OCI-LY1 (cell line): ENCODE data around the gene ZBTB16.

Experiments
- EZH2 ChIP-seq: fragments of 200-600 bp; sonication (generic), shearing (Covaris generic); IDR thresholded peaks from 2 replicates; pipeline ENCODE4 v1.8.0; 2017; ENCODE audit warnings: borderline replicate concordance, mixed run types, mild to moderate bottlenecking, antibody characterized with exemption, low read length, moderate library complexity, mixed read lengths
- TF ChIP-seq, protein P1 (sequence below): fragments of 200-600 bp; sonication (generic), shearing (Covaris generic); IDR thresholded peaks from 2 replicates; pipeline ENCODE4 v1.5.1; 2017; ENCODE audit warnings: mild to moderate bottlenecking, antibody characterized with exemption, low read length, moderate library complexity, mixed read lengths

DNA sequence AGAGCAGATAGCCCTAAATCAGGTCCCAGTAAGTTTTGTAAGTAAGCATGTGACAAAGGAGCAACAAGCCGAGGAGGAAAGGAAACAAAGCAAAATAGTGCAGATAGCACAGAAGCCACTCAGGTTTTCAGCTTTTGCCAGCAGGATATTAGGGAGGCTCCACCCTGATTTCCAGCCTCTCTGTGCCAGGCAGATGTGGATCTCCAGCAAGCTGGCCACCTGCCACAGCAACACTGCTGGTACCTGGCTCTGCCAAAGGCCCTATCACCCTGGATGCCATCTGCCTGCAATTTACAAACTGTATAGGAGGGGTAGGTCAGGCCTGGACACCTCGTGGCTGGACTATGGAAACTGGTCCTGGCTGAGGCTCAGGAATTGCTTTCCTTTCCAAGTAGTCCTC is 224.5 kb downstream of the ZBTB16 start:
- TF ChIP-seq, protein P1, sequence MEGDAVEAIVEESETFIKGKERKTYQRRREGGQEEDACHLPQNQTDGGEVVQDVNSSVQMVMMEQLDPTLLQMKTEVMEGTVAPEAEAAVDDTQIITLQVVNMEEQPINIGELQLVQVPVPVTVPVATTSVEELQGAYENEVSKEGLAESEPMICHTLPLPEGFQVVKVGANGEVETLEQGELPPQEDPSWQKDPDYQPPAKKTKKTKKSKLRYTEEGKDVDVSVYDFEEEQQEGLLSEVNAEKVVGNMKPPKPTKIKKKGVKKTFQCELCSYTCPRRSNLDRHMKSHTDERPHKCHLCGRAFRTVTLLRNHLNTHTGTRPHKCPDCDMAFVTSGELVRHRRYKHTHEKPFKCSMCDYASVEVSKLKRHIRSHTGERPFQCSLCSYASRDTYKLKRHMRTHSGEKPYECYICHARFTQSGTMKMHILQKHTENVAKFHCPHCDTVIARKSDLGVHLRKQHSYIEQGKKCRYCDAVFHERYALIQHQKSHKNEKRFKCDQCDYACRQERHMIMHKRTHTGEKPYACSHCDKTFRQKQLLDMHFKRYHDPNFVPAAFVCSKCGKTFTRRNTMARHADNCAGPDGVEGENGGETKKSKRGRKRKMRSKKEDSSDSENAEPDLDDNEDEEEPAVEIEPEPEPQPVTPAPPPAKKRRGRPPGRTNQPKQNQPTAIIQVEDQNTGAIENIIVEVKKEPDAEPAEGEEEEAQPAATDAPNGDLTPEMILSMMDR, result no peak
- no peak for TF ChIP-seq EZH2
